DLD1 (cell line): ENCODE measurements around the gene TTC32.

Experiments
- in situ Hi-C: cut with HindIII; loops from 2 replicates; pipeline ENCODE4 v1.10.0; 2017; ENCODE audit warnings: low sequenced_read_pairs

The TTC32 gene

DNA sequence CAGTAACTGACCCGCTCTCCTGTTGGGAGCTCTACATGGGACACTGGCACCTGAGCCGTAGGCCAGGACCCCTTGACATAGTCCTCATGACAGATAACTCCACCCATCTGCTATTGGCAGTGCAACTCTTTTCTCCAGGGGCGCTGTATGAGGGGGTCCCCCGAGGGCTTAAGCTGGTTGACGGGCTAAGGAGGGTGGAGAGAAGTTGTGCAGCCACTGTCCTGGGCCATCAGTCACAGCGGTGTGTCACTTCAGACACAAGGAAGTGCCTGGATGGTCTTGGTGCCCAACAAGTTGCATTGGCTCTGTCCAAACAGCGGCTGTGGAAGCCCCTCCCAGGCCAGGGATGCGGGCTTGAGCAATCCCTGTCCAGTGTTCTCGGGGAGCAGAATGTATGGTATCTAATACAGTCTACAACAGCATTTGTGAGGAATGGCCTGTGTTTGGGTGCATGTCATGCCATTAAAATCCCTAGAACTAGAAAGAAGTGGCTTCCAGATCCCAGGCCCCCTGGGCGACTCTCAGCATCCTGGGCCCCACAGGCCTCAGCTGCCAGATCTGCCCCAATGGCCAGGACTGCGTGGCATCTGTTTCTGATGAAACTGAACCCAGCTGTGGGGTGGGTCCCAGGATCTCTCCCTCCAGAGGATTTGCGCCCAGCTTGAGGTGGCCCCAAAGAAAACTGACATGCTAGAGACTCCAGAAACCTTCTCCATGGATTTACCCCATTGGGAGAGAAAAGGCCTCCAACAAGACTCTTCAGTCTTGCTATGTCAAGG, 23.3 kb downstream of the TTC32 start:
- in situ Hi-C loops: no loop called here

DNA sequence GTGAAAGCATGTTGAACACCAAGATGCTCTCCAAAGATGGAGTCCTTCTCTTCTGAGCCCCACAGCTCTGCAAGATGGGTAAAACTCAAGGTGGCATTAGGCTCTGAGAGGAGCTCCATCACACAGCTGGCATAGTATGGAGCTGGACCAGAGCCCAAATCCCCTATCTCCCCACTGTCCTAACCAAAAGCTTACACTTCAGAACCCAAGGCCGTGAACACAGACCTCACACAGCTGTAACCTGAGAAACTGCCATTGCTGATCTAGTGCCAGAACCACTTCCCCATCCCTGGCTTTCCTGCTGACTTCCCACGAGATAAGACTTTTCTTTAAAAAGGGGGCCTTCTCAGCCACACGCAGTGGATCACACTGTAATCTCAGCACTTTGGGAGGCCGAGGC, 25.0 kb downstream of the TTC32 start:
- in situ Hi-C loops: no loop called here

DNA sequence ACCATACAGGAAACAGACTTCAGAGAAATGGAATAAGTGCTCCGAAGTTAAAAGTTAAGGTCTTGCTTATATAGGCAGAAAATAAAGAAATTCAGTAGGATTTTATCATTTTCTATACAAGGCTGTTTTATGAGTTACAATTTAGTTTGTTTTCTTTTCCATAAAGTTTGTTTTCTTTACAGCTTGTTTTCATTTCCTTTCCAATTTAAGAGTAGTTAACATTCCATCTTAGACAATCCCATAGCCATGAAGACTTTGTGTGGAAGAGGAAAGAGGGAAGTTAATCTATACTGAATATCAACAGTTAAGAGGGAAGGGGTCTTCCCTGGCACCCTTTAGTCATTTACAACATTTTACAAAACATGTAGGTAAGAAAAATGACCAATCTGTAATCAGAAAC, 26.5 kb downstream of the TTC32 start:
- in situ Hi-C loops: no loop called here

DNA sequence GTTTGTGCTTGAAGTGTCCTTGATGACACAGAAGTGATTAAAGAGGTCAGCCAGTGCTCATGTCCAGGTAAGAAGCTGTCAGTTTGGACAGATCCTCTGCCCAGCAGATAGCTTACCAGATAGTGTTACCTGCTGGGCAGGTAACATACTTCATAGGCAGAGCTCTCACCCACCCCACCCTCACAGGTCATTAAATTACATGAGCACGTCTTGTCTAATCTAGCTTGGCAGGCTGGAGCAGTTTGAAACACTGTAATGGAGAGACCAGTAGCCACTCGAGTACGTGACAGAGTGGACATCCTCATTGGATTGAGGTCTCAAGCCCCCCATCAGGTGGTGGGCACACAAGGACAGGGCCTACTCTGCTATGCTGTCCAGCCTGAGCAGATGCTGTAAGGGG, 27.1 kb downstream of the TTC32 start:
- in situ Hi-C loops: loop anchor here (25.0 kb wide), 1 partner anchor 512 kb away; the partner anchor contains the start of gene OSR1

DNA sequence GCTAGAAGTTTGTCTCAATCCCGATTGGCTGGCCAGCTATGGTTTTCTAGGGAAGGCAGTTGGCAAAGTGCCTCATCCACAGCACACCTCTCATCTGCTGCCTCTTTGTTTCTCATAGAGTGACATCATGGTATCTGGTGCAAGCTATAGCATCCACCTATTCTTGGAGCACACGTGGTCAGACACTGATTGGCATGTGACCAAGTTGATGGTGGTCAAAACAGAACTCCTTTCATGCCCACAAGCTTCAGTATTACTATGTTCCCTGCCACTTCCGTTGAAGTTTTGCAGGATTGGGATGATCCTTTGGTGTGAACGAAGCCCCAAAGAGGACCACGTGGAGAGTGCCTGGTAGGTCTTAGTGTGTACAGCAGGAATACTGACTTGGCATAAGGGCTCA, 28.8 kb downstream of the TTC32 start:
- in situ Hi-C loops: loop anchor here (25.0 kb wide), 1 partner anchor 511 kb away; the partner anchor contains the start of gene OSR1

DNA sequence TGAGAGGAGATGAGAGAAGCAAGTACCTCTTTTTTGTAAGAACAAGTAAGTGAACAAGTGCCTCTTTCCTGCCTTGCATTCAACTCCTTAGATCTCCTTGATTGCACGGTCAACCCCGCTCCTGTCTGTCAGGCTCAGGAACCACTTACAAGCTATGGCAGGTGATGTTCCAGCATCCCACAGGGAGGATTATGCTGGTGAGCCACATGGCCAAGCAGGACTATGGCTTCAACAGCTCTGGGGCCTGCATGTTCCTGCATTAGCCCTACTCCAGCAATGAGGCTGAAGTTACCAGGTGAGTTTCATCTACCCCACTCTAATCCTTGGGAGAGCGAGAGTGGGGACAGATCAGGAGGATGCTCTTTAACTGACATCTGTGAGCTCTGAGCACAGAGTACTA, 29.5 kb downstream of the TTC32 start:
- in situ Hi-C loops: loop anchor here (25.0 kb wide), 1 partner anchor 510 kb away; the partner anchor contains the start of gene OSR1

DNA sequence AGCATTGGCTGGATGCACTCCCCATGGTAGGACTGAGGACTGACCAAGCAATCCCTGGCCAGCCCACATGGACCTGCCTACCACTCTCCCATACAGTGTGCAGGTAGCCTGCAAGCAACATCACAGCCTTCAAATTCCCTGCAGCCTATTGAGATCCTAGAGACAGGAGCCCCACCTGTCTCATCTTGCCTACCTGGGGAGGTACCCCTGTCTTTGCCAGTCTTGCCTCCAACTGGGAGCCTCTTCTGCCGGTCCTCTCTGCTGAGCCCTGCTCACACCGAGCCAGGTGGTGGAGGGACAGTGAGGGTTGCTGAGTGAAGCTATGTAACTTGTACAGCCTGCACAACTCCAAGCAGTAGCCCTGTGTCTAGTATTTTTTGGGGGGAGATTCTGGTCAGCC, 29.9 kb downstream of the TTC32 start:
- in situ Hi-C loops: loop anchor here (25.0 kb wide), 1 partner anchor 510 kb away; the partner anchor contains the start of gene OSR1

DNA sequence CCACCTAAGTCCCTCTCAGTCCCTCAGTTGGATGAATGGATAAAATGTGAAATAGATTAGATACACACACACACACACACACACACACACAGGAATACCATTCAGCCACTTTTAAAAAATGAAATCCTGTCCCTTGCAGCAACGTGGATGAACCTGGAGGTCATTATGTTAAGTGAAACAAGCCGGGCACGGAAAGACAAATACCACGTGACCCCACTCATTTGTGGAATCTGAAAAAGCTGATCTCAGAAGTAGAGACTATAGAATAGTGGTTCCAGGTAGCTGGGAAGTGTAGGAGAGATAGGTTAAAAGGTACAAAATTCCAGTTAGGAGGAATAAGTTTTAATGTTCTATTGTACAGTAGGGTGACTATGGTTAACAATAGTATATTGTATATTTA, 31.0 kb downstream of the TTC32 start:
- in situ Hi-C loops: loop anchor here (25.0 kb wide), 1 partner anchor 508 kb away; the partner anchor contains the start of gene OSR1

DNA sequence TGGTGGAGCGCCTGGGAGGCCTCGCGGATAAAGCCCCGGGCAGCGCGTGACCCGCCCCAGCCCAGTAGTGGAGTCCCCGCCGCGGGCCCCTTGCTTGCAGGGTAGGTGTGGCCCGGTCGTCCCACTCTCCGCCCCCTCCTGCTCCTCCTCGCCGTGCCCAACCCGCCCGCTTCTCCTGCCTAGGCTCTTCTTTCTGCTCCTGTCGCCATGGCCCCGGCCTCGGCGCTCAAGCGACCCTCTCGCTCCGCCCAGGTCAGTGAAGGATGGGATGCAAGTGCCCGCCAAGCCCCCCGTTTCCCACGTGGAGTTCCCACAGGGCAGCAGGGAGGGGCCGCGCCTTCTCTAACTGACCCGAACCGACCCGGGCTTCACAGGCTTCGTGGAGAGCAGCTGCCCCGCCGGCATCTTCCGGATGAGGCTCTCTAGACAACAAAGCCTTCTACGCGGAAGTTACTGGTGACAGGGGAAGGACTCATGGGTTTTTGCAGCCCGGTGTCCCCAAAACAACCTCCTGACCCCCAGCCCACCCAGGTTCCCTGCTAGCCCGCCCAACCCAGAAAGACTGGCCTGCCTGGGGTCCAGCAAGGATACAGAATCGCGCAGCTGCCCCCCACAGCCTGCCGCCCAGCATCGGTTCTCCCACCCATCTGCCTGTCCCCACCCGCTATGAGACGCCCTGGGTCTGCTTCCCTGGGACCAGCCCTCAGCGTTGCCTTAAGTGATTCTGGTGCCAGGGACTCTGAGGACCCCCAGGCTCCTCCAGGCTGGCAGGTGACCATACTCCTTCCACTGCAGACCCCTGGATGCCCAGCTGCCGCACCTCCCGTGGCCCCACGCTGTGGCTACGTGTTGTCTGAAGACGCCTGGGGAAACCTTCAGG, 32.8 kb downstream of the TTC32 start:
- in situ Hi-C loops: loop anchor here (25.0 kb wide), 1 partner anchor 507 kb away; the partner anchor contains the start of gene OSR1

DNA sequence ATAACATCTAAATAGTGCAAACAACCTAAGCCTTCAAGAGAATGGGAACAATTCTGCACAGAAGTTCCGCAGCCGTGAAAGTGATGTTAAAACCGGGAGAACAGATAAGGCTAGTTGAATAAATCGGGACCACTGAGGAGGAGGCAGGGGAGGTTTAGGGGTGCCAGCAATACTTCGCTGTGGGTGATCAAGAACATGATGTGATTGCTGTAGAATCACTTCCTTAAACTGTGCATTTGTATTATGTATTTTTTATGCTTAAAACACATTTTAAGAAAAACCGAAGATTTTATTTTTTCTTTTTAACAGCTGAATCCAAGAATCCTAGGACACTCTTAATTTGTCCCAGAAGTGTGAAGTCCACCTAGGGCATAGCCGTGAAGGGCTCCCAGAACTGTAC, 33.6 kb downstream of the TTC32 start:
- in situ Hi-C loops: loop anchor here (25.0 kb wide), 1 partner anchor 506 kb away; the partner anchor contains the start of gene OSR1

DNA sequence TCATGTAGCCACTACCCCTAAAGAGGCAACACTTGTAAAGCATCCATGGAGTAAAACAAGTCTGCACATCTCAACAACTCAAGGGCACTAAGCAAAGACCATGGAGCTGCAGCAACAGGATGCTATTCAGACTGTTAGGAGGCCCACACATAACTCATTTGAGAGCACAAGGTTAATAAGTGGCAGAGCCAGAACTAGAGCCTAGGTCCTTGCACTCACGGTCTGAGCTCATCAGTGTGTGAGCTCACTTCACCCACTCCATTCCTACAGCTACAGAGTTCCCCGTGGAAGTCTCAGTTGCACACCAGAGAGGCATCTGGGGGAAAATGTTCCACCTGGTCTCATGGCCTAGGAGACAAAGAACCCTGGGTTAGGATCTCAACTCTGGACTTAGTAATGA, 35.0 kb downstream of the TTC32 start:
- in situ Hi-C loops: loop anchor here (25.0 kb wide), 1 partner anchor 504 kb away; the partner anchor contains the start of gene OSR1

DNA sequence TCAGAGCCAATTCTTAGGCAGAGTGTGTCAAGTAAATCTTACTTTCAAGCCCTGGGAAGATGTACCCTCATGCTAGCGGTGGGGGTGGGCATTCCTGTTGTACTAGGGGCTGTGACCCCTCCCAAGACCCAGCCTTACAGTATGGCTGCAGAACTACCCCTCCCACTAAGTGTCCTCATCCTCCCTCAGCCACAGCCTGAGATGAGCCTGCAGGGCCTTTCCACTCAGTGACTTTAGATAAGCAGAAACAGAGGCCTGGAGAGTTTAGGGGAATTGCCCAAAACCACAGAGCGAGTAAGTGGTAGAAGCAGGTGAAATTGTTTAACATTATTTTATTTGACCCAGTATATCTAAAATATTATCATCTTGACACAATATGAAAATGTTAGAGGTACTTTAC, 36.6 kb downstream of the TTC32 start:
- in situ Hi-C loops: loop anchor here (25.0 kb wide), 1 partner anchor 503 kb away; the partner anchor contains the start of gene OSR1

DNA sequence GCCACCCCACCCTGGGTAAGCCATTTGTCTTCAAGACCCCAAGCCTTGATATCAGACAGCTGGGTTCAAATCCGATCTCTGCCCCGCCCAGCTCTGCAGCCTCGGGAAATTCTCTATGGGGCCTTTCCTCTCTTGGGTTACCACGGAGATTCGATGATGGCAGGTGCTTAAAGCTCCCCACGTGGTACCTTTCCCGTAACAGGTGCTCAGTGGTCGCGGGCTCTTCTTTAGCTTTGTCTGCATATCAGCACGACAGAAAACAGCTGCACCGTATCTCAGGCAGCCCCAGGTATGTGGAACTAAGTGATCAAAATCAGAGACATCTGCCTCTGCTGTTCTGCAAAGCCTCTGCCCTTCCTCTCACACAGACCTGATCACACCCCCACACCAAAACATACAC, 37.4 kb downstream of the TTC32 start:
- in situ Hi-C loops: loop anchor here (25.0 kb wide), 1 partner anchor 502 kb away; the partner anchor contains the start of gene OSR1

DNA sequence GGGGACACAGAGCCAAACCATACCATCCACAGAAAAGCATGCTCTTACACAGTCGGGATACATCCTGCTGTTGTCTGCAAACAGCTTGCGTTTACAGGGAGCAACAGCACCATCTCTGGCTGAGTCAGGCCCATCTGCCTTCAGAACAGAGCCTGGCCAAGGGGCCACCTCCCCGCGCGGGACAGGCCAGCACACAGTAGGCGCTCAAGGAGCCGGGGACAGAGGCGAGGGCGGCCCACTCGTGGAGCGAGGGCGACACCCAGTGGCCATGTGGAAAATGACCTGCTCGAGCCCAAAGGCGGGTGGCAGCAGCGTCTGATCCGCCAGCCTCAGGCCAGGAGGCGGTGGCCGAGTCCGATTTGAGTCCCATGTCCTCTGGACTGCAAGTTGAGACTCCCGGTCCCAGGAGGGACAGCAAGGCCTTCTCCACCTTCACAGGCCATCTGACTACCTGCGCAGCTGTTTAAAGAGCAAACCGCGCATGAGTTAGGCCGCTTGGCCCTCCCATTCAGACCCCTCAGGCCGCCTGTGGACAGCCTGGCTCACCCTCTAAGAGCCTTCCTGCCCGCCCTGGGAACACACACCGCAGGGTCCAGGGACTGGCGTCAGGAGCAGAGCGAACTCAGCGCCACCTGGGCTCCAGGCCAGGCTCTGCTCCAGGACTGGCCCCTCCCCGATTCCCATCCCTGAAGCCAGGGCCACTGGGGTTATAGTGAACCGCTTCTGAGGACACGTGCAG, 38.3 kb downstream of the TTC32 start:
- in situ Hi-C loops: loop anchor here (25.0 kb wide), 1 partner anchor 501 kb away; the partner anchor contains the start of gene OSR1

DNA sequence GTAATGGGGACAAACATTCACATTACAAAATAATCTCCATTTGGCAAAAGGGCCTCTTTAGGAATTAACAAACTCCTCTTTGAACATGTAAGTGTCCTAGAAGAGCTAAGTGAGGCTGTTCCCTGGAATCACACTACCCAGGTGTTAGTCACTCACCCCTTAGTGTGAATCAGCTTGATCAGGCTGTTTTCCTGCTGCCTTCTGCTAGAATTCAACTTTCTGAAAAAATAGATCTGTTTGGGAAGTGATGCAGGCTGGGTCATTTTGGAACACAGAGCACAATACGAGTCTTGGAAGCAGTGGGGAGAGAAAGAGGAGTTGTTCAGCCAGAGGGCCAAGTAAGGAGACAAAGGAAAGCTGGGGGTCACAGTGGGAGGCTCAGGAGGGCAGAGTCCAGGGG, 40.0 kb downstream of the TTC32 start:
- in situ Hi-C loops: loop anchor here (25.0 kb wide), 1 partner anchor 500 kb away; the partner anchor contains the start of gene OSR1

DNA sequence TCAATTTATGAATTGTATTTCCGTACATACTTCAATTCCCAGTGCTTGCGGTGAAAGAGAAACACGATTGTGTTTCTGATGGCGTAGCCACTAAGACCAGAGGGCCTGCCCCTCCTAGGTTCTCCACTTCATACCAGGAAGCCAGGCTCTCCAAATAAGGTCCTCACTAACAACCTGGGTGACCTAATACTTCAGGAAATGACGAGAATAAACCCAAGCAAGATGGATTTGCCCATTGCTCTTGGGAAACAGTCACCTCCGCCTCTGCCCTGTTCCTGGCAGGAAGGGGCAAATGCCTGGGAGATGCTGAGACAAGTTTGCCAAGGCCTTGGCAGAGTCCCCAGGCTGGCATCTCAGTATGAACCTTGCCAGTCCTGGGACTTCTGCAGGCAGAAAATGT, 41.8 kb downstream of the TTC32 start:
- in situ Hi-C loops: loop anchor here (25.0 kb wide), 1 partner anchor 498 kb away; the partner anchor contains the start of gene OSR1

DNA sequence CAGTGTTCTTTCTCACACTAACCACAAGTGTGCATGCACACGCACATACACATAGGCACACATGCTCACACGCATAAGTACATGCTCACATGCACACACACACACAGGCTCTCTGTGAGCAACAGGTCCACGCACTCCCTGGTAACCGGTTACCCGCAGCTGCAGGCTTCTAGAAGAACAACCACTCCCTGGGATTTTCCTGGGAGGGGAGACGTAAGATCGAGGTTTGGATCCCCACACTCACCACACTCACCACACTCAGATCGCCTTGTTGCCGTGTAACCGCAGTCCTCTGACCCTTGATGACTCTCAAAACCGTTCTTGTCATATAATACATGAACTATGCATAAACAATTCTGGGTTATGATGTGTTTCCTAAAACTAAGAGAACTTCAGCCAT, 42.2 kb downstream of the TTC32 start:
- in situ Hi-C loops: loop anchor here (25.0 kb wide), 1 partner anchor 497 kb away; the partner anchor contains the start of gene OSR1

DNA sequence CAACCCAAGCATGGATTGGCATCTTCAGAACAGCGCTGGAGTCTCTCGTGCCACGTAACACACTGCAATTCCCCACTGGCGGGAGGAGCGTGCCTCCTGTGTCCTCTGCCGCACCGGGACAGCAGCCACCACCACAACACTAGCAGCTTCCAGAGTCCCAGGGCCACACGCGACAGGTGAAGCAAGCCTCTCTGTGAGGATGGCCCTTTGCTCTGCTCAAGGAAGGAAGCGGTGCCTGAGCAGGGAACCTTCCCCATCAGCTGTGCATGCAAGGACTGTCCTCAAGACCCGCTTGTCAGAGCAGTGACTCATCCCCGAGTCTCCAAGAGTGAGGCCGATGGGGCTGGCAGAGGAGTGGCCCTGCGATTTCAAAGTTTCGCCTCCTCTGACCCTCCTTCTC, 44.0 kb downstream of the TTC32 start:
- in situ Hi-C loops: loop anchor here (25.0 kb wide), 1 partner anchor 496 kb away; the partner anchor contains the start of gene OSR1

DNA sequence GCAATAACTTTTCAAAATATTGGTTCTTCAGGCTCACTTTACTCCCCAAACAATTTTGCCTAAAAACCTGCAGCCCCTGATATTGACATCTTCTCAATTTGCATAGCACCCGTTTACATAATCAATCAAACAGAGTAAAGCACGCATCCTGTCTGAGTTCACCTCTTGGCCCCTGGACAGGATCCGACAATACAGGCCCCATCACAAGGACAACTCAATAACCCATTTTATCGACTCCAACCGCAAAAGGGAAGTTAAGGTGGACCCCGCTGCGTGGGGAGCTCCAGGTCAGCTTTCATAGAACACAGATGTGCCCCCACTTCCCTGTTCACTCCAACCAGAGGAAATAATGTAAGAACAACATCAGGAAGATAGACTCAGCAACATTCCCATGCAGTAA, 44.7 kb downstream of the TTC32 start:
- in situ Hi-C loops: loop anchor here (25.0 kb wide), 1 partner anchor 495 kb away; the partner anchor contains the start of gene OSR1
